HG03558 (cell line): ENCODE results near the gene IGF2BP3.

ENCODE experiments used
- ATAC-seq: cut with Tn5 transposase; IDR thresholded peaks from one replicate; pipeline ENCODE4 v1.9.1; 2021; ENCODE audit warnings: moderate number of reproducible peaks; ENCODE audit not compliant: unreplicated experiment; ENCODE audit errors: extremely low read depth

IGF2BP3 gene

GRCh38 chr7:23472956-23473843 lies 2.9 kb upstream of the IGF2BP3 start:
- ATAC-seq: no peak

GRCh38 chr7:23472556-23472955 lies 2.3 kb upstream of the IGF2BP3 start:
- no peak for ATAC-seq

DNA sequence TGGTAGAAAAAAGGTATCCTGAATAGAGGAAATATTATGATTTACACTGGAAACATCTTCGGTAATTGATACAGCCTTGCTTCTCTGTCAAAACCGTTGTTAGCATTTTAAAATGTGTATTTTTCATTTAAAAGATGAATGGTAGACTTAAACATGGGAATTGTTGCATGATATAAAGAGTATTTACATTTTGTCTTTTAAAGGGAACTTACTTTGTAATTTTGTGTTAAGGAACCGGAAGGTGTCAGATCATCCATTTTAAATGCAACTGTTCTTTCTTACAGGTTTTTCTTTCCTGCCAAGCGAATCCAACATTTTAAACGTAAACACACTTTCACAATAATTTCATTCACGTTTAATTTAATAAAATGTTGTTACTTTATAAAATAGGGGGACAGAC lies 1.8 kb upstream of the IGF2BP3 start:
- ATAC-seq: no peak

DNA sequence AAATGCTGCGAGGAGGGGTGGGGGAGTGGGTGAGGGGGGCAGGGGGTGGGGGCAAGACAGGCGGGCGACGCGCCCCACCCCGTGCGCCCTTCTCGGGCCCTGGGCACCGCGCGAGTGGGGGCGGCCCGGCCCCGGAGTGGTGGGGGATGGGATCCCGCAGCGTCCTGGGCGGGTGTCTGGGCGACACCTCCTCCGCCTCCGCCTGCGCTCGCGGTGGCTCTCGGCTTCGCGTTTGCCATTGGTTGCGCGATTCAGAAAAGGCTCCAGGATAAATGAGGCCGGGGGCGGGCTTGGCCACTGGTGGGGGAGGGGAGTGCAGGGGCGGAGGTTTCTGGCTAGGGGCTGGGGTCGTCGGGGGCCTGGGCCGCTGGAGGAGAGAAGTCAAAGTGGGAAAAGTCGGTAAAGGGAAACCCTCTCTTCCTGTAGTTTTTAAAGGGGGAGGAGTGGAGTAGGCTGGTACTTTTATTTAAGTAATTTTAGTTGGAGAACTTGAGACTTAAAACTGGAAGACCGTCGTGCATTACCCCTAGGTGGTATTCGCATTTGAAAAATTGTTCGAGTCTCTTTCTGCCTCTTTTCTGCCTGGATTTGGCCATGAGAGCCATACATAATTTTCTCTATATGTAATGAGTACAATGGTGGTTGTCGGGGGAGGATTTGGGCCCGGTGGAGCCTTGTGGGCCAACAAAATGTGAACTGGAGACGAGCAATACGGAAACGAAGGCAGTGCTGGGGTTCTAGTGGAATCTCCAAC lies 992 bp upstream of the IGF2BP3 start:
- no peak for ATAC-seq

GRCh38 chr7:23469961-23470250 lies 385 bp downstream of the IGF2BP3 start:
- no peak for ATAC-seq

DNA sequence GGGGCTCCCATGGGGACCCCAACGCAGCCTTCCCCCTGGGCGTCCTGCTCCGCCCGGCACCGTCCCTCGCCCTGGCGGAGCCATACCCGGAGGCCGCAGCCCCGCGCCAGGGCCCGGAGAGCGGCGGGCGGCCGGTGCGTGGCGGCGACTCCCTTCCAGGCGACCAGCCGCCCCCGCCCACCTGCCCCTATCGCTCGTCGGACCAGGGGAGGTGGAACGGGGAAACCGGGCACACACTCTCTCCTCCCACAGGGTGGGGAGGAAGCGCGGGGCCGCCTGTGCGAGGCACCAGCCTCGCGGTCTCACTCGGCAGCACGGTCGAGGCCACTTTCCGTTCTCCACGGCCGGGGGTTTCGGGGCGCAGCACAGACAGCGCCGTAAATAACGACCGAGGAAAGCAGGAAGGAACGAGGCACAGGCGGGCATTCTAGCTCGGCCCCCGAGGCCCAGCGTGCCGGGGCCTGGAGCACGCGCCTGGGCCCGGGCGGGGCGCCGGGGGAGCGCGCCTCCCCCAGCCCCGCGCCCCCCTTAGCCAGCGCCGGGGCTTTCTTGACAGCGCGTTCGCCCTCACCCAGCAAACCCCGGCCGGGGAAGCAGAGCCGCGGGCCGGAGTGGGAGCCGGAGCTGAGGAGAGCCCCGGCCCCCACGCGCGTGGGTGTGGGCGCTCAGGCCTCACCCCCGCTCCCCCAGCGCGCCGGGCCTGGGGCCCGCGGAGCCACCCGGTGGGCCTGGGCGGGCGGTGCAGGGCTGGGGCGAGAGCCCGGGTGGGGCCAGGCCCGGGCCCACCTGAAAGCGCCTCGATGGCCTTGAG lies 936 bp downstream of the IGF2BP3 start:
- no peak for ATAC-seq

DNA sequence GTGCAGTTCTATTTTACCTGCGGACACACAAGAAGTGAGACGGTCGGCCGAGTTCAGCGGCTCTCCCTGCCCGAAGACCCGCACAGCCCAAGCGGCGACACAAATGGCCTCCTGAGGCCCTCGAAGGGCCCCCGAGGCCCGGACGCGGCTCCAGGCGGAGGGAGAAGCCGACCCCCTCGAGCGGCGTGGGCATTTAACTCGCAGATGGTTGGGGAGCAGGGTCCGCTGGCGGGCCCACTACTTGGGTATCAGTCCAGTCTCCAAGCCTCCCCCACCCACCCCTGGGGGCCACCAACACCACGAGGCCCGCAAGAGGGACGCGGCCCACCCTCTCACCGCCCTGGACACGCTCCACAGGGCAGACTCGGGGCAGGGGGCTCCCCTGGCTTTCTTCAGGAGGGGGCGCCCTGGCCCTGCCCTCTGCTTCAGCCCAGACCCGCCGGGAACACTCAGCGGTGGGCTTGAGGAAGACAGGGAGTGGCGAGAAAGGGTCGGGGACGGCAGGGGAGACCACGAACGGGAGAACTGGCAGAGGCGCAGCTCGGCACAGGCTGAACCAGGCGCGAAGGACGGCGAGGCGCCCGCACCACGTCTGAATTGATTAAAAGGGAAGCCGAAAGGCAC lies 1.7 kb downstream of the IGF2BP3 start:
- ATAC-seq: no peak

- ATAC-seq: no peak
Observed at GRCh38 chr7:23467806-23468525, 2.3 kb downstream of the IGF2BP3 start.

DNA sequence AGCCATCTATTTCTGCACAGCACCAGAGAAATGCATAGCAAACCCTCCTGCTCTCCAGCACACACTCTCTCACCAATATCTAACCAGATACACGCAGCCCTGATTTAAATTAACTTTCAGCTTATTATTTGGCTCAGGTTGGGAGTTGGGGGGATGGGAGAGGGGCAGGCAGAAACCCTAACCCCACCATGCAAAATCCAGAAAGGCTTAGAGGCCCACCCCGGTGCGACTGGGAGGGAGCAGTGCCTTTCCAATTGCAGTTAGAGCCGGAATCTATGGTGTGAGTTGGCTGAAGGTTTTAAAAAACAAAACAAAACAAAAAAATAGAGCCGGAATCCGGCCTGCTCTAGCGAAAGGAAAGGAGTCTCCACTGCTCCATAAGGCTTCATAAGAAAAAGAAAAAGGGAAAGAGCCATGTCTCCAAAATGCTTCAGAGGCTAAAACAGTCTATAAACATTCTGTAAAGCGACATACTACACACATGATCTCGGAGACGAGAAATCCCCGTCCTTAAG lies 2.9 kb downstream of the IGF2BP3 start:
- ATAC-seq: no peak

DNA sequence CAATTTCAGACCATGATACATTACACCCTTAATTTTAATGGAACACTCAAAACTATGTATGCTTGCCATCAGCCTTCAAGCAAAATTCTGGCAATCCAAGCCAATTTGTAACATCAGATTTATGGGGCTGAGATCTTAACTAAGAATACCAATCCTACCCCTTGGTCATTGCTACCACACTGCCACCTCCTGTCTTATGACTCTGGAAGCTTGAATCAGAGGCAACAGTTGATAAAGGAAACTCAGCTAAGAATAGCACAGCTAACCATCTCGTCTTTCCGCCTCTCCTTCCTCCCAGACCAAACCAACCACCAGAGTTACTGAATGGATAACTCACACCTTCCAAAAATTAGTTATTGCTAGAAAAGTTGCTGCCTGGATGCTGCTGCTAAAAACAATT lies 7.4 kb downstream of the IGF2BP3 start:
- ATAC-seq: no peak

DNA sequence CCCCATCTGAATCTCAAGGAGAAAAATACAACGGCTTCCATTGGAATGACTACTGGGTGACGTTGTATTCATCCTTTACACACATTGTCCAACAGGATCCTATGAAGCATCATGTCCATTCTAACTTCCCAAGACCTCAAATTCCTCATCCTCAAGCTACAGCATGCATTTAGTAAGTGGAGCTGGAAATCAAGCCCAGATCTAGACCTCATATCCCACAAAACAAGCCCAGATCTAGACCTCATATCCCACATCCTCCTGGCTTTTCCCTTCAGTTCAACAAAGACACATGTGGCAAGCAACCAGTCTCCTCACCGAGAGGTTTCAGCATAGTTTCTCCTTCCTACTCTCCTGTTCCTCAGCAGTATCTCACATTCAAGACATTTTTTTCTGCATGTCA lies 12.2 kb downstream of the IGF2BP3 start:
- no peak for ATAC-seq

GRCh38 chr7:23456093-23456492 lies 14.2 kb downstream of the IGF2BP3 start:
- no peak for ATAC-seq

- ATAC-seq: no peak
Observed at GRCh38 chr7:23454881-23455526, 15.3 kb downstream of the IGF2BP3 start.

DNA sequence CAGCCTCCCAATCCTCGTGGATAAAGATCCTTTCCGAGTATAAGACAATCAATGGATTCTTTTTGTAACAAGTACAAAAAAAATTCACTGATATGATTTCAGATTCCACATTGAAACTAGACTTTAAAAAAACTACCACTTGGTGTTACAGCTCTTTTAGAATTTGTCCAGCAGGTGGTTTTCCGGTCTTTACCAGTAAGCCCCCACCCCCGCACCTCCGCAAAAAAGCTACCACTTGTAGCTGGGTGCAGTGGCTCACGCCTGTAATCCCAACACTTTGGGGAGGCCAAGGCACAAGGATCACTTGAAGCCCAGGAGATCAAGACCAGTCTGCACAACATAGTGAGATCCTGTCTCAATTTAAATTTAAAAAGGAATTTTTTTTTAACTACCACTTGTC lies 19.8 kb downstream of the IGF2BP3 start:
- ATAC-seq: no peak

- ATAC-seq: no peak
Observed at GRCh38 chr7:23449941-23450340, 20.4 kb downstream of the IGF2BP3 start.

DNA sequence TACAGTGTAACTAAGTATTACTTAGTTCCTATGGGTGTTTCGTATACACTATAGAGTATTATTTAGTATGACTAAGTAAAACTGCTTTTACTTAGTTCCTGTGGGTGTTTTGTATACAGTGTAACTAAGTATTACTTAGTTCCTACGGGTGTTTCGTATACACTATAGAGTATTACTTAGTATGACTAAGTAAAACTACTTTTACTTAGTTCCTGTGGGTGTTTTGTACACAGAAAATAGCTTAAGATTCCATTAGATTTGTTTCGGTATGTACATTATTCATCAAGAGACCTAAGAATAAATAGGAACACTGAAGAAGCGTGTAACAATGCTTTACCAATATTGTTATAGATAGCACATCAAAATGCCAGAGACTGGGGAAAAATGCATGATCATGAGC lies 25.0 kb downstream of the IGF2BP3 start:
- no peak for ATAC-seq

DNA sequence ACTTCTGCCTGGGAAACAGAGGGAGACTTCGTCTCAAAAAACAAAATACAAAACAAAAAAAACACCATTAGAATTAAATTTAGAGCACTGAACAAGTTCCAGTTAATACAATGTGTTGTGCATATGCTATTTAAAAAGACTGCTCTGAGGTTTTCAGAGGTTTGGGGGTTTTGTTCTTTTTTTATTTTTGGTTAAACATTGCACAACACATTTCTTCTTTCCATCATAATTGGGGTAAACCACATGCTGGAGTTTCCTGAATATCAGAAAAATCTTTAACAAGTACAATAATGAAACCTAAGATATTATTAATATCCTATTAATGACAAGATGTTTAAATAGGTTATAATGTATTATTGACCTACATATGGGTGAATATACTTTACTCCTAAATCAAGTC lies 26.3 kb downstream of the IGF2BP3 start:
- no peak for ATAC-seq

- ATAC-seq: no peak
Observed at GRCh38 chr7:23438171-23438570, 32.1 kb downstream of the IGF2BP3 start.
